Measurements from ENCODE around the gene ZNF749. TPM values are rescaled to one million over a fixed set of nuclear protein-coding genes. Genes with fewer than 3 reads are reported as not detected.
A peak's percentile ranks its signal among the peaks of the same experiment; 100 is the strongest.

The ZNF749 gene
- 1 to 10 TPM; 4.1 to 8.5 (median 6.2) TPM for polyA plus RNA-seq (ENCODE audit: insufficient read length in 10 of 10)
- long read RNA-seq, donor 1, partial matches to known transcripts = 0 of 1 reads
- long read RNA-seq, donor 1, other reads (novel, unspliced or antisense) = 0 of 1 reads
- long read RNA-seq, donor 2 = 0 reads
- long read RNA-seq, donor 3 = 0 reads
- long read RNA-seq, donor 4, partial matches to known transcripts = 0 of 8 reads
- long read RNA-seq, donor 4, other reads (novel, unspliced or antisense) = 5 of 8 reads
- long read RNA-seq, donor 5, transcript ZNF749-203 (2 exons, 677 nt) = major isoform, 5 of 5 reads
- long read RNA-seq, donor 5, partial matches to known transcripts = 0 of 5 reads
- long read RNA-seq, donor 5, other reads (novel, unspliced or antisense) = 0 of 5 reads
- long read RNA-seq, donor 6, partial matches to known transcripts = 0 of 1 reads
- long read RNA-seq, donor 6, other reads (novel, unspliced or antisense) = 0 of 1 reads
- long read RNA-seq, donor 7 = 0 reads
- long read RNA-seq, donor 8, partial matches to known transcripts = 0 of 2 reads
- long read RNA-seq, donor 8, other reads (novel, unspliced or antisense) = 0 of 2 reads
- long read RNA-seq, donor 9, partial matches to known transcripts = 0 of 2 reads
- long read RNA-seq, donor 9, other reads (novel, unspliced or antisense) = 0 of 2 reads

DNA sequence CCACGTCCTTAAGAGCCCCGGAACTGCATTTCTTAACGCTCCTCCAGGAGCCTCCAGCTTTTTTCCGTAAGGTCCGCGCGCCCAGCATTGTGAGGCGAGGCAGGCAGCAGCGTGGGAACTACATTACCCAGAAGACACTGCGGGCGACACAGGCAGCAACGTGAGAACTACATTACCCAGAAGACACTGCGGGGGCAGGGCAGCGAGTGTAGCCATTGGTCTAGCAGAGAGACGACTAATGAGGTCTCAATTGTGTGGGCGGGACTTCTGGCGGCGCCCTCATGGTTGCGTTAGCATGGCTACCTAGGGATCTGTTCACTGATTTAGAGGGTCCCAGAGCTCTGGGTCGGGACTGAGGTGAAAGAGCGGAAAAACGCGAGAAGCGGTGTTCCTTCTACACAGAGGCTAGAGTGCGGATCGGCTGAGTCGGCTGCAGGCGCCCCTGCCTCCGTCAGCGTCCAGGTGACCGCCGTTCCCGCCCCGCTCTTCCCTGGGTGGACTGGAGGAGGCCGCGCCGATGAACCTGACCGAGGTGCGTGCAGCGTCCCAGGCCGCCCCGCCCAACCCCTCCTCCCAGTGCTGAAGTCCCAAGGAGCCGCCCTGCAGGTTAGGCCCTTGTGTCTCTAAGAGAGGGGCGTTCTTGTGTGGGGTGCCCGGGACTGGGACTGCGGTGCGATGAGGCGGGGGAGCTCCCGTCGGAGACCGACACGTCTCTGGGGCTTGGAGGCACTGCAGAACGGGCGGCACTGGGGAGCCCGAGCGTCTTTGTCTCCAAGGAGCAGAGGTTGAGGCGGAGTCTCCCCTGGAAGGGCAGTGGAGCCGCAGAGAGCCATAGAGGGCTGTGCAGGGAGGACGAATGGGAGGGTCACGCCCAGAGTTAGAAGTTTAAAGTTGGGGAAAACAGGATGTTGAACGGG lies at the start of gene ZNF749:
ZNF749 (plus strand) TSS at position 264 of the 917 bp plus-strand sequence; CDS start at position 518, 254 bp downstream.
- peak; percentile 98 to 99 (median 99) for DNase-seq

- no peak for DNase-seq
Measured at GRCh38 chr19:57389194-57389729, 45.9 kb upstream of the ZNF749 start.

DNA sequence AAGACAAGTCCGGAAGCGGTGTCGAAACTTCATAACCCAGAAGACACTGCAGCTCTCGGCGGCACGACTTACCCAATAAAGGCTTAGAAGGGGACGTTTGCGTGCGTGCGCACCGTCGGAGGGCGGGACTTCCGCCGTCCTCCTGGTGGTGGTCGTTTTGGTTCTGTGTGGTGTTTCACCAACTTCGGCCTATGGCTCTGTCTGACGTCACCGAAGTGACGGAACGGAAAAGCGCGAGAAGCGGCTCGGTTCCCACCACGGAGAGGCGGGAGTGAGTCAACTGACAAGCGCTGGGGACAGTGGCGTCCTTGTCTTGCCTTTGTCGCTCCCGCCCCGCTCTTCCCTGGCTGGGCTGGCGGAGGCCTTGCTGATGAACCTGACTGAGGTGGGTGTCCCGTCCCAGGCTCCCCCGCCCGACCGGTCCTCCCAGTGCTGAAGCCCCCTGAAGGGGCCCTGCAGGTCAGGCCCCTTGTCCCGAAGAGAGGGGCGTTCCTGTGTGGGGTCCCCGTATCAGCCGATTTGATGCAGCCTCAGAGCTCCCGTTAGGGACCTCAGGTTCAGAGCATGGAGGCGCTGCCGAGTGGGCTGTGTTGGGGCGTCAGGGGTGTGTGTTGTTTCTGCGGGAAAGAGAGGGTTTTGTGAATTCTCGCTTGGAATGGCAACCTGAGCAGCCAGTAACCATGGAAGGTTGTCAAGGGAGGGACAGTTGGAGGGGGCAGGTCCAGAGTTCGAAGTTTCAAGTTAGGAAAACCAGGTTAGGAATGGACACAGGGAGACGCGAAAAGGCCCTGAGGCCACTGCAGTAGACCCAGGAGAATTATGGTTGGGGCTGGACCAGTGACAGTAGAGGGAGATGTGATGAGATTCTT lies 45.2 kb upstream of the ZNF749 start, which contains the start of gene ZNF548:
ZNF548 (plus strand) TSS at position 125 of the 869 bp plus-strand sequence; CDS start at position 371, 246 bp downstream.
- peak; percentile 99 for DNase-seq

- DNase-seq = no peak
Measured at GRCh38 chr19:57395710-57396109, 39.4 kb upstream of the ZNF749 start.

GRCh38 chr19:57398868-57399267 lies 36.3 kb upstream of the ZNF749 start:
- no peak for DNase-seq

DNA sequence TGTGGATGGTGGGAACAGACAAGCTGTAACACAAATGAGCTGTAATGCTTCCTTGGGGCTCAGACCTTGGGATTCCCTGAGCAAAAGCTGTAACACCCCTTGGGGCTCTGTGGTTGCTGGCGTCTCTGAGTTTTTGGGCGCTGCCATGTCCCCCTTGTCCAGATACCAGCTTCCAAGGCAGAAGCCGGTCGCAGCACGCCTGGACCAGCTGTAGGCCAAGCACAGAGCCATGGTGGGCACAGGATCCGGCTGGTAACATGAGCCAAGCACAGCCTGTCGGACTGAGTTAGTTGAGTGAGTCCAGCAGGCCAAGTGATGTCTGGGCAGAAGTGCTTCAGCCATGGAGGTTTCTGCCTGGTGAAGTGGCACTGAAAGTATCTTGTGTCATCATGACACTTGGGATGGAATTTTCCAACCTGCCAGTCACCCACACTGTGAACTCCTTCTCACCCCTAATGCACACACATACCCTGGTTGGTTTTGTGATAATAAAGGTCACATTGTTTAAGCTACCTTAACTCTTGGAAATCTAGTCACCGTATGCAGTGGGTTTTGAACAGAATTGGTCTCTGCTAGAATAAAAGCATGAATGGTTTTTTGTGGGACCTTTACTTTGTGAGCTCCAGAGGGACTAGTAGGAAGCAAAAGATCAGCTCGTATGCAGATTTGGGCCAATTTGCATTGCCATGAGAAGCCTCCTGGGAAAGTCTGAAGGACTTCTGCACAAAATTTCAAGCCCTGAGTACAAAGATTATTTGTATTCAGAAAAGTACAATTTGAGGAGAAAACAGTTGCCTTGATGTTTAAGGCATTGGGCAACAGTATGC lies 31.2 kb upstream of the ZNF749 start:
- no peak for DNase-seq

DNA sequence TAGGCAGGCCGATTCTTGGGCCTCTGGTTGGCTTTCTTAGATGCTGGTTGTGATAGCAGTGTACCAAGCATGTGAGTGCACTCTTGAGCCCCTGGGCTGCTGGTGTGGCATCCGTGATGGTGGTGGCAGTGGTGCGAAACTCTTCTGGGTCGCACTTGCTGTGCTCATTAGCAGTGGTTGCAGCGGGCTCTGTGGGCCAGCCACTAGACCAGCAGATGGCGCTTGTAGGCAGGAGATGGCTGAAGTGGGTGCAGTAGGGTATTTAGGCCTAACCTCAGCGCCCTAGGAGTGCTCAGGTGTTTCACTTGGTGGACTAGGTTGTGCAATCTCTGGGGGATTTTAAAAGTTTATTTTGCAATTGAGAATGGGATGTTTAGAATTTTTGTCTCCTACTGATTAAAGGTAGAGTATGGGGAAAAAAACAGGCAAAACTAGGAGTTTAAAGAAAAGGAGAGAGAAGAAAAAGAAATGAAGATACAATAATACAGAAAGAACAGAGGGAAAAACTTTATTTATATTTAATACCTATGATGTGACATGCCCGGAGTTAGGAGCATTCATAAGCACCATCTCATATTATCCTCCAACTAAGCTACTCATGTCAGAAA lies 28.5 kb upstream of the ZNF749 start:
- DNase-seq = peak; percentile 10 to 69 (median 24)

DNA sequence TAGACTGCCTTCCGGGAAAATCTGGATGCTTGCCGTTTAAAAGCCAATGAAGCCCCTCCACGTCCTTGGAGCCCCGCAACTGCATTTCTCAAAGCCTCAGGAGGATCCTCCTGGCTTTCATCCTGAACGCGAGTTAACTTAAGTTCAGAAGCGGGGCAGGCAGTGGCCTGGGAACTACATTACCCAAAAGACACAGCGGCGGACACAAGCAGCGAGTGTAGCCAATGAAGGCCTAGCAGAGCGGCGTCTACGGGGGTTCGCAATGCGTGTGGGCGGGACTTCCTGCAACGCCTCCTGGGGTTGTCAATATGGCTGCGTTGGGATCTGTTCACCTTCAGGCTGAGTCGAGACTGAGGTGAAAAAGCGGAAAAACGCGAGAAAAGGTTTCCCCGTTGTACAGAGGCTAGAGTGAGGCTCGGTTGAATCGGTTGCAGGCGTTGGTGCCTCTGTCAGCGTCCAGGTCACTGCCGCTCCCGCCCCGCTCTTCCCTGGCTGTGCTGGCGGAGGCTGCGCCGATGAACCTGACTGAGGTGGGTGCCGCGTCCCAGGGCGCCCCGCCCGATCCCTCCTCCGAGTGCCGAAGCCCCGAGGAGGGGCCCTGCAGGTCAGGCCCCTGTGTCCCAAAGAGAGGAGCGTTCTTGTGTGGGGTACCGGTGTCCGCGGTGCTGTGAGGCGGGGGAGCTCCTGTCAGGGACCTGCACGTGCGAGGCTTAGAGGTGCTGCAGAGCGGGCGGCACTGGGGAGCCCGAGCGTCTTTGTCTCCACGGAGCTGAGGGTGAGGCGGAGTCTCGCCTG lies 24.1 kb upstream of the ZNF749 start, which contains the start of gene ZNF17:
ZNF17 (plus strand) TSS at position 285 of the 795 bp plus-strand sequence. CDS start 2,455 bp downstream, outside the sequence.
- peak; percentile 95 to 98 (median 96) for DNase-seq

DNA sequence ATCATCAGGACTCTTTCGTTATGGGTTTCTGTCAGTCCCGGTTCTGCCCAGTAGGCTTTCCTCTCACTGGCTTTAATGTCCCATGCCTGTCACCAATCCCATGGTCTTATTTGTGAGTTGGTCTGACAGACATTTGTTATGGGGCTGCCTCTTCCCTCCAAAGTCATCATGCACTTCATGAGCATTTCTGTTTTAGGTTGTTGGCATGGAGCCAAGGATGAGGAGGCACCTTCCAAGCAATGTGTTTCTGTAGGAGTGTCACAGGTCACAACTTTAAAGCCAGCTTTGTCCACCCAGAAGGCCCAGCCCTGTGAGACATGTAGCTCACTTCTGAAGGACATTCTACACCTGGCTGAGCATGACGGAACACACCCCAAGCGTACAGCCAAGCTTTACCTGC lies 15.7 kb upstream of the ZNF749 start:
- DNase-seq = no peak

DNA sequence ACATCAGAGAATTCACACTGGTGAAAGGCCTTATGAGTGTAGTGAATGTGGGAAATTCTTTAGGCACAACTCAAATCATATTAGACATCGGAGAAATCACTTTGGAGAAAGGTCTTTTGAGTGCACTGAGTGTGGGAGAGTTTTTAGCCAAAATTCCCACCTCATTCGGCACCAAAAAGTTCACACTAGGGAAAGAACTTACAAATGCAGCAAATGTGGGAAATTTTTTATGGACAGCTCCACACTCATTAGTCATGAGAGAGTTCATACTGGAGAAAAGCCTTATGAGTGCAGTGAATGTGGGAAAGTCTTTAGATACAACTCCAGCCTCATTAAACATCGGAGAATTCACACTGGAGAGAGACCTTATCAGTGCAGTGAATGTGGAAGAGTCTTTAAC lies 14.1 kb upstream of the ZNF749 start:
- no peak for DNase-seq

- DNase-seq = no peak
Measured at GRCh38 chr19:57434386-57435061, 601 bp upstream of the ZNF749 start.

DNA sequence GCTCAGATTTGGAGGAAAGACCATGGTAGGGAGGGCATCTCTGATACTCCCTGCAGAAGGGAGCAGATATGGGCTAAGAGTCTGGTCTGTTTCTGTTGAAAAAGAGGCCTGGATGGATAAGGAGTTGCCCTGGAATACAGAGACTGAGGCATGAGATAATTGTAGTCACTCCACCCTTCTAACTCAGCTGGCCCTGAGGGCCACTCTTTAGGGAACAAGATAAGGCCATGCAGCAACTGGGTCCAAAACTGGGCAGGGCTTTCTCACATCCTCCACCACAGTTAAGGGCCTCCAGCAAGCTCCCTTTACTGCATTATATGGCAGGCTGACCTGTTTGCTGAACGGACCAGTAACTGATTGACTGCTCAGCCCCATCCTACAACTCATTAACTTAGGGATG lies 1.3 kb downstream of the ZNF749 start:
- DNase-seq = no peak

DNA sequence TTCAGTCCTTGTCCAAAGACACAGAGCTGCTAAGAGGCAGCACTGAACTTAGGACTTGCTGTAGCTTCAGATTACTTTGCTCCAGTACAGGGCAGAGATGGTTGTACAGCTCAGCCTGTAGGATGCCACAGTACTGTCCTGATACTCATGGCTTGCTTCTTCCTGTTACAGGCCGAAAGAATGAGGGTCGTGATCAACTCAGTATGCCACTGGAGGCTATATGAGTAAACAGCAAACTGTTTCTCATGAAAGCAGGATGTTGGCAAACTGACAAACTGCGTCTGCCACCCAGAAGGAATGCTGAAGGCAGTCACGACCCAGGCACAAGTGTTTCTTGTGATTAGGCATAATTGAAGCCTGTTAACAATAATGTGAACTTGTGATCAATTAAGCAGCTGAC lies 2.8 kb downstream of the ZNF749 start:
- no peak for DNase-seq

- no peak for DNase-seq
Measured at GRCh38 chr19:57438925-57439324, 3.8 kb downstream of the ZNF749 start.

DNA sequence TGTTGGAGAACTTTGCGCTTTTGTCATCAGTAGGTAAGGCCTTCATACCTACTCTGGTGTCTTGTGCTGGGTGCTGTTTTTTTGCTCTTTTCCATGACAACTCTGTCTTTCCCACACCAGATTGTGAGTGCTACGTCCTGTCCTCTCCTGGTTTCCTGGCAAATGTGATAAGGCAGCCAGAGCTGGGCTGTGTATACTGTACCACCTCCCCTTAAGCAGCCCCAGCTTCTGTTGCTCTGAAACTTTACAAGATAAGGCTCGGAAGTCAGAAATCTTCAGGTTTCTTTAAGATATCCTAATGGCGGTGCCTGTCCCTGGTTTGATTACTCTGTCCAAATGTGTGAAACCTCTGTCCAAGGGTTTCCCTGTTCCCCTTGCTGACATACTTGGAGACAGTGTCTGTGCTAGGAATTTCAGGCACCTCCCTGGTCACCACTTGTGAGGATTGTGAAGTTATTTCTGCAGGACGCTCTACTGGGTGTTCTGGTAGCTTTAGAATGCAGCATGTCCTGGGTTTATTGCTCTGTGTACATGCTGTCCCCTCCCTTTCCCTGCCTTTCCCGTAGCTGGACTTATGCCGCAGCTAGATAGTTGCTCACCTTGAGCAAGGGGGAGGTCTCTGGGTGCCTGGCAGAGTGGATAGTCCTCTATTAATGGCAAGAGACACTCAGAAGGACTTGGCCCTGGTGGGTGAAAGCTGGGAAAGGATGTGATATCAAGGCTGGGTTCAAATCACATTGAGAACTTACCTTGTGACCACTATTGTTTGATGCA lies 7.0 kb downstream of the ZNF749 start:
- no peak for DNase-seq

DNA sequence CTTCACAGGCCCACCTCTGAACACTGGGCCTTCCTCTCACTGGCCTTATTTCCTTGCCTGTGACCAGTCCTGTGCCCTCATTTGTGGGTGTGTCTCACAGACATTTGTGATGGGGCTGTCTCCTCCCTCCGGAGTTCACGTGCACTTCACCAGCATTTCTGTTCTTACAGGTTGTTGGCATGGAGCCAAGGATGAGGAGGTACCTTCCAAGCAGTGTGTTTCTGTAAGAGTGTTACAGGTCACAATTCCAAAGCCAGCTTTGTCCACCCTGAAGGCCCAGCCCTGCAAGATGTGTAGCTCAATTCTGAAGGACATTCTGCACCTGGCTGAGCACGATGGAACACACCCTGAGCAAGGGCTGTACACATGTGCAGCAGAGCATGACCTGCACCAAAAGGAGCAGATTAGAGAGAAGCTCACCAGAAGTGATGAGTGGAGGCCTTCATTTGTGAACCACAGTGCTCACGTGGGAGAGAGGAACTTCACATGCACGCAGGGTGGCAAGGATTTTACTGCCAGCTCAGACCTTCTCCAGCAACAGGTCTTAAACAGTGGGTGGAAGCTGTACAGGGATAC lies 8.1 kb downstream of the ZNF749 start:
- DNase-seq = no peak

All from muscle of back (tissue), 13 donors.